NCI-H2107 (cell line): ENCODE data around the gene KDM3B.
"Not testable (repeated sequence)": the region's sequence is repeated elsewhere in the genome, so short reads cannot be mapped to it uniquely, and the experiment has no call there.

ENCODE experiments used
- DNase-seq: peaks from one replicate; lab custom pipeline; 2025; lab: John Stamatoyannopoulos, UW

KDM3B gene

DNA sequence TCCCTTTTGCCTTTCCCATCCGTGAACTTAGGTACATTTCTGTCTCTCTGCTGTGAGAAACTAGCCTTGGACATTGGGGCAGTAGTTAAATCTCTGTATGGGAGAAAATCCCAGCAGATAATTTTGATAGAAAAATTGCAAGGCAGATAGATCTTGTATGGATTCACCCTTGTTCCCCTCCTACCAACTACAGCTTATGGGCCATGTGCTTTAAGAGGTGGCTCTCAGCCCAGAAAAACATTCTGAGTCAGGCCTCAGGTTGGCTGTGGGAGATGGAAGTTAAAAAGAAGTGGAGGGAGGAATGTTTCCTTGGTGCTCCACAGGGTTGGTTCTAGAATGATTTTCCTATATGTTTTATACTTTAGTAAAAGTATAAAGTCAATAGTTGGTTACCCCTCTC lies 1.4 kb upstream of the KDM3B start:
- no peak for DNase-seq

DNA sequence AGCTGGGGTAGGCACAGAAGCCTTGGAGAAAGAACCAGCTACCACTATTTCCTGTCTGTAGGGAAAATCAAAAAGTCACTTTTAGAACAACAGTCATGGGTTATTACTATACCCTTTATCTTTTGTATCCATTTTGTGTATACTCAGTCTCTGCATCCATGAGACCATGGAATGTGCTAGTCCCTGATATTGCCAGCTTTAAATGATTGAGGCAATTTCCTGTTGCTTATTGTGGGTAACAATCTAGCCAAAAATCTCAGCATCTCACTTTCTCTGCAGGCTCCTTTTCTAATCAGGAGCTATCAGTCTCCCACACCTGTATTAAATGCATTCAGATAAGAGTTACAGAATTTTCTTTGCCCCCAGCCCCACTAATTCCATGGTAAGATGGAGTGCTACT lies 968 bp upstream of the KDM3B start:
- DNase-seq = no peak

DNA sequence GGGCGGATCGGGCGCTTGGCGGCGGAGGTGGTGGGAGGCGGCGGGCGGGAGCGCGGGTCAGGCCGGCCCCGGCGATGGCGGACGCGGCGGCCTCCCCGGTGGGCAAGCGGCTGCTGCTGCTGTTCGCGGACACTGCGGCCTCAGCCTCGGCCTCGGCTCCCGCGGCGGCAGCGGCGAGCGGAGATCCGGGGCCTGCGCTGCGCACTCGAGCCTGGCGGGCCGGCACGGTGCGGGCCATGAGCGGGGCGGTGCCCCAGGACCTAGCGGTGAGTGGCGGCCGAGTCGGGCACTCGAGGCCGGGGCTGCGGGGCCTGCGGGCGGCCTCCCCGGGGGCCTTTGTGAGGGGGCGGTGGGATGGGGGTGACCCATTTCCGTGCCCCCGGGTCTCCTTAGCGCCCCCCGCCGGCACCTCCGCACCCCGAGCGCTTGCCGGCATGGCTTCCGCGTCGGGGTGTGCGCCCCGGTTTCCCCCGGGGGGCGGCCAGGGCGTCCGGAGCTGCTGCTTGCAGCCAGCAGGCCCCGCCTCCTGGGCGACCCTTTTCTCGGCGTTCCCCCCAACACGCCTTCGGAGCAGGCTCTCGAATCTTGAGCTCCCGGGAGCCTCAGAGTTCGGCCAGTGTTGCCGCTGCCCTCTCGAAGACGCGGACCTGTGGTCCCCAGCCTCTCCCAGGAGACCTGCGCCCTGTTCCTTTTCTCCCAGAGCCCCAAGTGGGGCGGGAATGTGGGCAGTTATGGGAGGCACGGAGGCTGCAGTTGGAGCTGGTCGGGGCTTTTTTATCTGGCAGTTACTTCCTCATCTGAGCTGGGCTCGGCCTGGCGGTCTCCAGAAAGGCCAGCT lies 456 bp downstream of the KDM3B start:
- DNase-seq = peak; percentile 7

GRCh38 chr5:138353560-138354080 lies 1.1 kb downstream of the KDM3B start:
- DNase-seq = no peak

GRCh38 chr5:138354387-138354786 lies 1.9 kb downstream of the KDM3B start:
- DNase-seq = no peak

GRCh38 chr5:138354926-138355378 lies 2.5 kb downstream of the KDM3B start:
- no peak for DNase-seq

GRCh38 chr5:138359621-138360020 lies 7.1 kb downstream of the KDM3B start:
- DNase-seq = no peak

DNA sequence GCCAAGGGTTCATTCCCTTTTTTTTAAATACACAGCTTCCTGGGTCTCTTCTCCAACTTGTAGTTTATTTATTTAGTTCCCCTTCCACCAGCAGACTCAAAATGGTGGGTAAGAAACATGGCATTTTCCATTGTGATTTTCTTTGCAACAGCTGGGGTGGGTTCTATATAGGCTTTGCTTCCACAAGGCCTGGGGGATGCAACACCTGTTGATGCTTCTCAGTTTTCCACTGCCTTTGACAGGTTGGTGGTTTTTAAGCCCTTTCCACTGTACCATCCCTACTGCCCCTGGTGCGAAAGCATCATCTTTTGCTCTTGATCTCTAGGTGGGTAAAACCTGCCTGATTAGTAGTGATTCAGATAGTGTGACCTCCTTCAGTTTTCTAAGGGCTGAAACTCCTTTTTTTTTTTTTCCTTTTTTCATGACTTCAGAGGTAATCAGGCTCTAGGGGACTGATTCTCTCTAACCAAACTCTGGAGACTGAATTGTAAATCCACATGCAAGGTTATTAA lies 8.5 kb downstream of the KDM3B start:
- no peak for DNase-seq

DNA sequence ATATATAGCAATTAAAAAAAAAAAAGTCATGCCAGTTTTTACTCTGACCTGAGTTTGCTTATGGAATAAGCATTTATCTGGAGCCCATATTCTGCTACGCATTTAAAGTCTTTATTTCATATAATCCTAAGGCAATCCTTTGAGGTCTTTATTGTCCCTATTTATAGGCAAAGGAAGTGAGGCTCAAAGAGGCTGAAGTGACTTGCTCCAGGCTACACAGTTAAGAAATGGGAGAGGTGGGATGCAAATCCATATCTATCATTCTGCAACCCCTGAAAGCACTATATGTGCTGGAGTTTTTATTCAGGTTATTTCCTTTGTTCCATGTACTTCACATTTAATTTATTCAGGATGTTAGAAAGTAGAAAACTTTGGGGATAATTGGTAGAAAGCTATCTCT lies 12.1 kb downstream of the KDM3B start:
- no peak for DNase-seq

DNA sequence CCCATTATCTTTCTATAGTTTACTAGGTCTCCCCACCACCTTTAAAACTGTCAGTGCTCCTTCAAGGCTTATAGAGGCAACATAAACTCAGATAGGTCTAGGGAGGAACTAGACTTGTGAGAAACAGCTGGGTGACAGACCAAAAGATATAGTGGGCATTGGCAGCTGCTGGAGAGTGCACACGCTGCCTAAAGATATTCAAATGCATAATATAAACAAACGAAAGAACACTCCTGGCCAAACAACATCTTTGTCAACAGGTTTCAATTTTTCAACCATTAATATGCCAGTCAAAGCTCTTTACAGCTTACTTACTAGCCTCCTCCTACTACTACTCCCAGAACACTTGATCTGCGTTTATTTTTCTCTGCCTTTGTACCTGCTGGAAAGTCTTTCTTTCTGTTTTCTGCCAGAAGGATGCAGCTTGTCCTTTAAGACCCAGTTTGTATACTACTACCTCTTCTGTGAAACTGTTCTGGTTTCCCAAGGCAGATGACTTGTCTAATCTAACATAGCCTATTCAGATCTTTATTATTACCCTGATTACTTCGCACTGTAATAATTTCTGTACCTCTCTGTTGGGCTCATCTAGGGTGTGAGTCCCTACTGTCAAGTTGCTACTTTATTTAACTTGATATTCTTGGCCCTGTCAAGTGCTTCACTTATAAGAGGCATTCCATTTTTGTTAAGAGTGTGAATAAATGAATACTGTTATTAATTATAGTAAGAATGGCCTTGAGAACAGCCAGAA lies 14.3 kb downstream of the KDM3B start:
- DNase-seq = no peak

DNA sequence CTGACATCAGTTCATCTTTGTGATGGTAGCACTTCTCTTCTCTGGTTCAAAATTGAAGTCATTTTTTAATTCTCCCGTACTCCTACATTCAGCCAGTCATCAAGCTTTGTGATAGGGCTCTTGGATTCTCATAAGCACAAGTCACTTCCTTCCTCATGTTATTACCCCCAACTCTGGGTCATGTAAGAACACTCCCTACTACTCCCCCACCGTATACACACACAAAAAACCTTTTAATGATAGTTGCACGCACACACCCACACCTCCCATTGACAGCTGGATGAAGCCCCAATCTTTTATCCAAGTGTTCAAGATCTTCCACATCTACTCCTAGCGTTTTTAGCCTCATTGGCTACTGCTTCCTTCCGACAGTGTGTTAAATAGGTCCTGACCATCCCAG lies 16.8 kb downstream of the KDM3B start:
- no peak for DNase-seq

GRCh38 chr5:138369706-138370105 lies 17.2 kb downstream of the KDM3B start:
- DNase-seq = no peak

DNA sequence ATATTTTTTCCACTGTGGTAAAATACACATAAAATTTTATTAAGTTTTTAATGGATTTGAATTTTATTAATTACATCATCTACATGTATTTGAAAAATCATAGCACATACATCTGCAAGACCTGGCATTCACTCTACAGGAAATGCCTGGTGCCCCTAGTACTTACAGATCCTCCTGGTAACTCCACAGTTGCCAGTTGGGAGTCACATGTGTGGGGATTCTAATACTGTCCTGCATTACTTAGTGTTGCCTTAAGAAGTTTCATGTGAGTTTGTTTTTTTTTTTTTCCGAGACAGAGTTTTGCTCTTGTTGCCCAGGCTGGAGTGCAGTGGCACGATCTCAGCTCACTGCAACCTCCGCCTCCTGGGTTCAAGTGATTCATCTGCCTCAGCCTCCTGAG lies 18.1 kb downstream of the KDM3B start:
- DNase-seq = no peak

DNA sequence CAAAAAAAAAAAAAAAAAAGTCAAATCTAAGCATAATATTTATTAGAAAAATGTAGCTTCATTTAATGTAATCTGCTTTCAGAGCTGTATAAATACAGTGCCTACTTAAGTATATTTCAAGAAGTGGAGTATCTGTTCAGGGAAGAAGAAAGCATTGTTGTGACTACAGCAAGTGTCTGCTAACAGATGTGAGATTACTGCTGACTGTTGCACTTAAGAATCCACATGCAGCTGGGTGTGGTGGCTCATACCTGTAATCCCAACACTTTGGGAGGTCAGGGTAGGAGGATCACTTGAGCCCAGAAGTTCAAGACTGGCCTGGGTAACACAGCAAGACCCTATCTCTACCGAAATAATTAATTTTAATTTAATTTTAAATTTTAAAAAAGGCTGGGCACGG lies 19.0 kb downstream of the KDM3B start:
- no peak for DNase-seq

DNA sequence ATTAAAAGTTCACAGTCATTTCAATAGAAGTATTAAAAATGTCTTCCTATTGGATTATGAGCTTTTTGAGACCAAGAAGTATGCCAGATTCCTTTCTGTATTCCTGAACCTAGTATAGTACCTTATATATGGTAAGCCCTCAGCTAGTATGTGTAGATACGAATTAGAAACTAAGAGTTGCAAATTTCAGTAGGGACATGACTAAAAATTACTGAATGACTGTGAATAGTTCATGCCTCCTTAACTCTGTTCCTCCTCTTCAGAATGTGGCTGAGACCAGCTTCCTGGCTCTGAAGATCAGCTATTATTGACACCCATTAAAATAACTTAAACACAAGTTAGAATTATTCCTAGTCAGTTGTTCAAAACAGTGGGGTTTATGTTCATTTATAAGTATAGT lies 19.7 kb downstream of the KDM3B start:
- DNase-seq = no peak

DNA sequence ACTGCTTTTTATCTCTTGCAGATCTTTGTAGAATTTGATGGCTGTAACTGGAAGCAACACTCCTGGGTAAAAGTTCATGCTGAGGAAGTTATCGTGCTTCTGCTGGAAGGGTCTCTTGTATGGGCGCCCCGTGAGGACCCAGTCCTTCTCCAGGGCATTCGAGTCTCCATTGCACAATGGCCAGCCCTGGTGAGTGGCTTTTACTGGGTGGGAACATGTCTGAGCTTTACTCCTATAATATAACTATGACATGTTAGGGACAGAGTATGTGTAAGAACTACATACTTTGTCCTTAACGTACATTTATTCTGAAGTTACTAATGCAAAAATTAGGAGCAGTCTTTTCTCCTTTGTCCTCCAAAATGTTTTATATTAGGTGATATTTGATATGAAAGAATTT lies 20.2 kb downstream of the KDM3B start:
- DNase-seq = no peak

- no peak for DNase-seq
Measured at GRCh38 chr5:138382347-138382746, 29.9 kb downstream of the KDM3B start.

DNA sequence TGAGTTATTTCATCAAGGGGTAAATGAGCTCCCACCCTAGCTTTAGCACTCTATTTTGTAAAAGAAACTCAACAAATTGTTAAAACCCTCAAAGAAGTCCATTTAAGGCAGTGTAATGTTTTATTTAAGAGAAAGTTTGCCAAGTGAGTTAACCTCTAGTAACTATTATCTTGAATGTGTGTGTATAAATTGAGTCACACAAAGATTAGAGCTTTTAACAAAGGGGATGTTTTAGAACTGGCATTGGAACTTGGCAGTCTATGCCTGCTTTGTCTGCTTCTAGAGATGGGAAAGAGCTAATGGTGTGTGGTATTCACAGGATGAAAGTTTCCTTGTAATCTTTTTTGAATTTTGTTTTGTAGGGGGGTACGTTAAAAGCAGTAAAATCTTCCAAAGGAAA lies 33.2 kb downstream of the KDM3B start:
- no peak for DNase-seq

DNA sequence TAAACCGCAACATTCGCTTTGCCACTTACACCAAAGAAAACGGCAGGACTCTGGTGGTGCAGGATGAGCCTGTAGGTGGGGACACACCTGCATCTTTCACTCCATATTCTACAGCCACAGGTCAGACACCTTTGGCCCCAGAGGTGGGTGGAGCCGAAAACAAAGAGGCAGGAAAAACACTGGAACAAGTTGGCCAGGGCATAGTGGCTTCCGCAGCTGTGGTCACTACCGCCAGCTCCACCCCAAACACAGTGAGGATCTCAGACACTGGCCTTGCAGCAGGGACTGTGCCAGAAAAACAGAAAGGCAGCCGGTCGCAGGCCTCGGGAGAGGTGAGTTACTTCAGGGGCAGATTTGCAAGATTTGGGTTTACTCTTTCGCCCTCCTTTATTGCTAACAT lies 33.8 kb downstream of the KDM3B start:
- DNase-seq = no peak

DNA sequence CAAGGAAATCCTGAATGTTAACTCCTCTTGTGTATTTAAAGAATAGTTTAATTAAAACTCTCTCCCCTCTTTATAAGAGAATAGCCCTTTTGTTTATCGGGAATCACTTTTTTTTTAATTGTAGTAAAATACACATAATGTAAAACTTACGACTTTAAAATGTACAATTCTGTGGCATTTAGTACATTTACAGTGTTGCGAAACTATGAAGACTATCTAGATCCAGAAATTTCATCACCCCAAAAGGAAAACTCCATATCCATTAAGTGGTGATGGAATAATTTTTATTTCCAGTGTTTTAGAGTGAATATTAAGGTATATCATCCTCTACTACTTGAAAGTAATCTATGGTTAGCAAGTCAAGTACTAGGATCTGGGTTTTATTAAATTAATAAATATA lies 36.8 kb downstream of the KDM3B start:
- DNase-seq = no peak

- not testable (repeated sequence) for DNase-seq
Measured at GRCh38 chr5:138389911-138390310, 37.4 kb downstream of the KDM3B start.

GRCh38 chr5:138391859-138392386 lies 39.4 kb downstream of the KDM3B start:
- DNase-seq = no peak

DNA sequence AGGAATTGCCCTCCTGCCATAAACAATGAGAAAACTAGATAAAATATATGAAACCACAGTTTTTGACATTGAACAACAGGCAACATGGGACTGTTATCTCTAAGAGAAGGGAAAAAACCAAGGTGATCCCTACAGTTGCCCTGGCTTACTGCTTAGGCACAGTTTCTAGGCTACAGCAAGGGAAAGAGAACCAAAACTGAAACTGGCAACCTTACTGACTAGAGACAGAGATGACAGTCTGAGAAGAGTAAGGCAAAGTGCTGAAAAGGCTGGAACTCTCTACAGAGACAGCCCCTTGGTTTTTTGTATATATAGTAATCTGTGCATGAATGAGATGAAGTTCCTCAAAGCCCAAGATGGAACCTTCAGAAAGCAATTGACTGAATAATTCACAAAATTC lies 50.2 kb downstream of the KDM3B start:
- DNase-seq = no peak
